ENCODE measurements around the gene IL9R.
"Not testable (repeated sequence)": the region's sequence is repeated elsewhere in the genome, so short reads cannot be mapped to it uniquely, and the experiment has no call there.

IL9R gene

DNA sequence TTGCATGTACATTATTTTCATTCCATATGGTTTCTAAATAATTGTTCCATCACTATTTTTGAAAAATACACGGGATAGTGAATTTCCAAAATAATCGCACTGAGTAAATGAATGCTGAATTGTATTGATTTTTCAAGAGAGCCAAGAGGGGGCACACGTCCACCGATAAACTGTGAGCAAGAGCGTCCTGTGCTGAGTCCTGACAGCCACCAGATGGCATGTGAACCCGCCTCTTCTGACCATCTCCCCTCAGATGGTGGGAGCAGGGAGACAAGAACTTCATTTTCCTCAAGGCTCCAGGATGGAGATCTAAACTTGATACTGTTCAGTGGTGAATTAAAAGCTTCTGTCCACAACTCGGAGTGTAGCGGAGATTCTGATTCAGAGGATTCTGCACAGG, 30.6 kb upstream of the IL9R start:
- H3K27me3 ChIP-seq (ENCODE audit: insufficient read depth, poor library complexity, severe bottlenecking) = no peaks in the 10 kb centered on the region
- ATAC-seq (ENCODE audit: low read depth) = peak; percentile 74
- TF ChIP-seq, protein P1, sequence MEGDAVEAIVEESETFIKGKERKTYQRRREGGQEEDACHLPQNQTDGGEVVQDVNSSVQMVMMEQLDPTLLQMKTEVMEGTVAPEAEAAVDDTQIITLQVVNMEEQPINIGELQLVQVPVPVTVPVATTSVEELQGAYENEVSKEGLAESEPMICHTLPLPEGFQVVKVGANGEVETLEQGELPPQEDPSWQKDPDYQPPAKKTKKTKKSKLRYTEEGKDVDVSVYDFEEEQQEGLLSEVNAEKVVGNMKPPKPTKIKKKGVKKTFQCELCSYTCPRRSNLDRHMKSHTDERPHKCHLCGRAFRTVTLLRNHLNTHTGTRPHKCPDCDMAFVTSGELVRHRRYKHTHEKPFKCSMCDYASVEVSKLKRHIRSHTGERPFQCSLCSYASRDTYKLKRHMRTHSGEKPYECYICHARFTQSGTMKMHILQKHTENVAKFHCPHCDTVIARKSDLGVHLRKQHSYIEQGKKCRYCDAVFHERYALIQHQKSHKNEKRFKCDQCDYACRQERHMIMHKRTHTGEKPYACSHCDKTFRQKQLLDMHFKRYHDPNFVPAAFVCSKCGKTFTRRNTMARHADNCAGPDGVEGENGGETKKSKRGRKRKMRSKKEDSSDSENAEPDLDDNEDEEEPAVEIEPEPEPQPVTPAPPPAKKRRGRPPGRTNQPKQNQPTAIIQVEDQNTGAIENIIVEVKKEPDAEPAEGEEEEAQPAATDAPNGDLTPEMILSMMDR (IDR thresholded peaks at IDR 0.05; ENCODE audit: poor library complexity, severe bottlenecking) = peak; percentile 71
- no peak overlapping the region for H3K4me3 ChIP-seq (ENCODE audit: severe bottlenecking)
- H3K36me3 ChIP-seq (ENCODE audit: low read depth) = no peaks in the 10 kb centered on the region
- no peaks in the 10 kb centered on the region for H3K4me1 ChIP-seq (ENCODE audit: insufficient read depth, poor library complexity, severe bottlenecking)
- no peak for DNase-seq (ENCODE audit: low spot score)
- H3K9me3 ChIP-seq (ENCODE audit: severe bottlenecking) = peaks cover 6% of the 10 kb centered on the region
- no peak overlapping the region for H3K27ac ChIP-seq (ENCODE audit: poor library complexity, severe bottlenecking)

DNA sequence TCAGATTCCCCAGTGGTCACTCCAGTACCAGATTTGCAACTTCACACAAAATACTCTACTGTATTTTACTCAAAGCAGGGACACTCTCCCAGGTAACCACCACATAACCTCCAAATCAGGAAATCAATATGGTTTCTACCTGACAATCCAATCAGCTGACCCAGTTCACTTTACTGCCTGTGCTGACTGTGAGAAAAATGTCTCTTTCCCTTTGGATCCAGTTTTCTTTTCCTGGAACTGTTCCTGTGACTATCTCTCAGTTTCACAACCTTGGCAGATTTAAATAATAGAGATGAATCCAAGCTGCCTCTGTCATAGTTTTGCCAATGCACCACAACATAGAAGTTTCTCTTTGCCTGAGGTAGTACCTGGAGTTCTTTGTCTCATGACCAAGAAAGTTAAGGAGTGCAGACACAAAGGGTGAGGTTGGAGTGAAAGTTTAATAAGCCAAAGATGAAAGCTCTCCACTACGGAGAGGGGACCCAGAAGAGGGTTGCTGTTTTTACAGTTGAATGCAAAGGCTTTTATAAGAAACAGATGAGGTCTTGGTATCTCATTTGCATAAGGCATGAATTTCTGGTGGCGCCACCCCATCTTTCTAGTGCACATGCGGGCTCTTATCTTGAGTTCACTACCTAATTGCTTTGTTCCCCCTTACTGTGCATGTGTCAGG, 29.7 kb upstream of the IL9R start:
- peaks cover 6% of the 10 kb centered on the region for H3K9me3 ChIP-seq (ENCODE audit: severe bottlenecking)
- H3K27me3 ChIP-seq (ENCODE audit: insufficient read depth, poor library complexity, severe bottlenecking) = no peaks in the 10 kb centered on the region
- TF ChIP-seq, protein P1 (IDR thresholded peaks at IDR 0.05; ENCODE audit: poor library complexity, severe bottlenecking) = no peak
- ATAC-seq (ENCODE audit: low read depth) (no peak), DNase-seq (ENCODE audit: low spot score) (no peak)
- H3K4me3 ChIP-seq (ENCODE audit: severe bottlenecking) = no peak overlapping the region
- no peaks in the 10 kb centered on the region for H3K36me3 ChIP-seq (ENCODE audit: low read depth)
- H3K27ac ChIP-seq (ENCODE audit: poor library complexity, severe bottlenecking) = no peak overlapping the region
- no peaks in the 10 kb centered on the region for H3K4me1 ChIP-seq (ENCODE audit: insufficient read depth, poor library complexity, severe bottlenecking)

DNA sequence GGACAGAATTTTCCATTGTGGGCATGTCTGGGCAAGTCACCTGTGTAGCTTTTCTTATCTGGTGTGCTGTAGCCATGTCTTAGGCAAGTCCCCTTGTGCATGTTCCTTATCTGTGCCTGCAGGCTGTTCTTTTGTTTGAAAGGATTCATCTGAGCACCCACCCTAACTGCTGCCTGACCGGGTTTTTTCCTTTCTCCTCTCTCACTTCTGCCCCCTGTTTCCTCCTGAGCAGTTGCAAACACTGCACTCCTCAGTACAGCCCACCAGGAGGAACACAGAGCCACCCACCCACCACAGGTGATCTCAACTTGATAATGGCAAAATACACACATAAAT, 29.2 kb upstream of the IL9R start:
- ATAC-seq (ENCODE audit: low read depth) (no peak), DNase-seq (ENCODE audit: low spot score) (no peak)
- peaks cover 6% of the 10 kb centered on the region for H3K9me3 ChIP-seq (ENCODE audit: severe bottlenecking)
- H3K4me1 ChIP-seq (ENCODE audit: insufficient read depth, poor library complexity, severe bottlenecking) = no peaks in the 10 kb centered on the region
- TF ChIP-seq, protein P1 (IDR thresholded peaks at IDR 0.05; ENCODE audit: poor library complexity, severe bottlenecking) = no peak
- H3K27ac ChIP-seq (ENCODE audit: poor library complexity, severe bottlenecking) = no peak overlapping the region
- no peak overlapping the region for H3K4me3 ChIP-seq (ENCODE audit: severe bottlenecking)
- H3K27me3 ChIP-seq (ENCODE audit: insufficient read depth, poor library complexity, severe bottlenecking) = no peaks in the 10 kb centered on the region
- no peaks in the 10 kb centered on the region for H3K36me3 ChIP-seq (ENCODE audit: low read depth)

DNA sequence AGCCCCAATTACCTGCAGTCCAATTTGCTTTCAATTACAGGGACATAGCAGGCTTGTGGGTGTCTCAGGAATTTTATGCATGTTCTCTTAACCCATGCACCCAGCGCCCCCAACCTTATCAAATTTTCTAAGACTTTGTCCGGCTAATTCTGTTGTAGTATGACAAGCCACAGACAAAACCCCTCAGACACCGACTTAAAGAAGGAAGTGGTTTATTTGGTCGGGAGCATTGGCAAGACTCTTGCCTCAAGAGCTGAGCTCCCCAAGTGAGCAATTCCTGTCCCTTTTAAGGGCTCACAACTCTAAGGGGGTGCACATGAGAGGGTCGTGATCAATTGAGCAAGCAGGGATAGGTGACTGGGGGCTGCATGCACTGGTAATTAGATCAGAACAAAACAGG, 28.7 kb upstream of the IL9R start:
- Histone ChIP-seq H3K9me3 (ENCODE audit: severe bottlenecking) (peaks cover 6% of the 10 kb centered on the region), H3K27me3 (ENCODE audit: insufficient read depth, poor library complexity, severe bottlenecking) (no peaks in the 10 kb centered on the region), H3K27ac (ENCODE audit: poor library complexity, severe bottlenecking) (no peak overlapping the region), H3K36me3 (ENCODE audit: low read depth) (no peaks in the 10 kb centered on the region), H3K4me1 (ENCODE audit: insufficient read depth, poor library complexity, severe bottlenecking) (no peaks in the 10 kb centered on the region), H3K4me3 (ENCODE audit: severe bottlenecking) (no peak overlapping the region)
- TF ChIP-seq, protein P1 (IDR thresholded peaks at IDR 0.05; ENCODE audit: poor library complexity, severe bottlenecking) = no peak
- no peak for DNase-seq (ENCODE audit: low spot score)
- no peak for ATAC-seq (ENCODE audit: low read depth)

DNA sequence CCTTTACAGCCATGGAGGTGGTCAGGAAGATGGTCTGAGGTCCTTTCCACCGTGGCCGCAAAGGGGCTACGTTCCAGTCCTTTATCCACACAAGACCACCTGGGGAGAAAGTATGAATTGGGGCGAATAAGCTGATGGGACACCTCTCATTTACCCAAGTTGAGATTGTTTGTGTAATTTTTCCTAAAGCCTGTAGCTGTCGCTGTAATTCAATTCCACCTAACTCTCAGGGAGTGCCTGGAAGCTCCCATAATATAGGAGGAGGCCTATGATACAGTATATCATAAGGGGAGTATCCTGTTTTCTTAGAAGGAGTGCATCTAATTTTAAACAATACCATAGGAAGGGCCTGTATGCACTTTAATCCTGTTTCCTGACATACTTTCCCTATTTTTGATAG, 25.8 kb upstream of the IL9R start:
- H3K27me3 ChIP-seq (ENCODE audit: insufficient read depth, poor library complexity, severe bottlenecking); H3K4me3 ChIP-seq (ENCODE audit: severe bottlenecking): not testable (repeated sequence)
- TF ChIP-seq, protein P1 (IDR thresholded peaks at IDR 0.05; ENCODE audit: poor library complexity, severe bottlenecking) = peak; percentile 27

DNA sequence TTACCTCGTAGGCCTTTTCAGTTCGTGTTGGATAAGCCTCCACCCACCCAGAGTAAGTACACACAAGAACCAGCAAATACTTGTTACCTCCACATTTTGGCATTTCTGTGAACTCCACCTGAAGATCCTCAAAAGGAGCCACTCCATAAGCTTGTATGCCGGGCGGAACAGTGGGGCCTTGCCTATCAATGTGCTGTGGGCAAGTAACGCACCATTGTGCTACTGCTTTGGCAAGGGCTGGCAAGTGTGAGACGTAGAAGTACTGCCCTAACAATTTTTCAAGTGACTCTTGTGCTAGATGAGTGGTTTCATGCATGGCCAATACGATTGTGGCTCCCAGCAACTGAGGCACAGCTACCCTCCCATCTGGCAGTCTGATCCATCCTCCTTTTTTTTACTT, 25.3 kb upstream of the IL9R start:
- not testable (repeated sequence) for H3K36me3 ChIP-seq (ENCODE audit: low read depth); H3K4me3 ChIP-seq (ENCODE audit: severe bottlenecking); H3K27me3 ChIP-seq (ENCODE audit: insufficient read depth, poor library complexity, severe bottlenecking); DNase-seq (ENCODE audit: low spot score); ATAC-seq (ENCODE audit: low read depth); H3K4me1 ChIP-seq (ENCODE audit: insufficient read depth, poor library complexity, severe bottlenecking); H3K9me3 ChIP-seq (ENCODE audit: severe bottlenecking); H3K27ac ChIP-seq (ENCODE audit: poor library complexity, severe bottlenecking)

More for the DNA sequence above, 25.8 kb upstream of the IL9R start:
- ATAC-seq (ENCODE audit: low read depth); H3K4me1 ChIP-seq (ENCODE audit: insufficient read depth, poor library complexity, severe bottlenecking); H3K36me3 ChIP-seq (ENCODE audit: low read depth); H3K27ac ChIP-seq (ENCODE audit: poor library complexity, severe bottlenecking); DNase-seq (ENCODE audit: low spot score); H3K9me3 ChIP-seq (ENCODE audit: severe bottlenecking): not testable (repeated sequence)
